Measurements from ENCODE around the gene PRKD2.
"Not testable (repeated sequence)": the region's sequence is repeated elsewhere in the genome, so short reads cannot be mapped to it uniquely, and the experiment has no call there.

PRKD2 gene

DNA sequence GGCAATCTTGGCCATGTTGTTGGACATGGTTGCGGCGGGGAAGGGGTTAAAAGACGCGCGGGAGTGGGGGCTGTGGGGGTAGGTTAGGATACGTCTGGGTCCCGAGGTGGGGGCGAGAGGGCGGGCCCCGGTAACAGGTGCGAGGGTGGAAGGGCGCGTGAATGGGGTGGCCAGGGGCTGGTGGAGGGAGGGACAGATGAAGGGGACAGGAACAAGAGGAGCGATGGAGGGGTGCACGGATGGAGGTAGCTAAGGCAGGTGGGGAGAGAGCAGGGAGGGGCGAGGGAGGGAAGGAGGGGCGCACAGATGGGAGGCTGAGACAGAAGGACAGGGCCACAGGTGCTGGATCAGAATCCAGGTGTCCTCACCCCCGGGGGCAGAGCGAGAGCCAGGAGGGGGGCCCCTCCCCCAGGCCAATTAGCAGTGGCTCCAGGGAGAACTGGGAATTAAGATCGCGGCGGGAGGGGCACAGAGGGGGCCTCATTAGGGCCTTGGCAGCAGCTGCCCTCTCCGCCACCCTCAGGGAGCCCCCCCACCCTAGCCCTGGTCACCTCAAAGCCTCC is 82.2 kb downstream of the PRKD2 start:
- Mint-ChIP-seq H3K9me3 (no peaks in the 10 kb centered on the region), H3K4me3 (peak overlapping the region; percentile 60), H3K27ac (no peak overlapping the region), H3K27me3 (no peaks in the 10 kb centered on the region), H3K4me1 (ENCODE audit: low read depth) (peaks cover 22% of the 10 kb centered on the region), H3K36me3 (ENCODE audit: low read depth) (no peaks in the 10 kb centered on the region)
- no peak for DNase-seq

DNA sequence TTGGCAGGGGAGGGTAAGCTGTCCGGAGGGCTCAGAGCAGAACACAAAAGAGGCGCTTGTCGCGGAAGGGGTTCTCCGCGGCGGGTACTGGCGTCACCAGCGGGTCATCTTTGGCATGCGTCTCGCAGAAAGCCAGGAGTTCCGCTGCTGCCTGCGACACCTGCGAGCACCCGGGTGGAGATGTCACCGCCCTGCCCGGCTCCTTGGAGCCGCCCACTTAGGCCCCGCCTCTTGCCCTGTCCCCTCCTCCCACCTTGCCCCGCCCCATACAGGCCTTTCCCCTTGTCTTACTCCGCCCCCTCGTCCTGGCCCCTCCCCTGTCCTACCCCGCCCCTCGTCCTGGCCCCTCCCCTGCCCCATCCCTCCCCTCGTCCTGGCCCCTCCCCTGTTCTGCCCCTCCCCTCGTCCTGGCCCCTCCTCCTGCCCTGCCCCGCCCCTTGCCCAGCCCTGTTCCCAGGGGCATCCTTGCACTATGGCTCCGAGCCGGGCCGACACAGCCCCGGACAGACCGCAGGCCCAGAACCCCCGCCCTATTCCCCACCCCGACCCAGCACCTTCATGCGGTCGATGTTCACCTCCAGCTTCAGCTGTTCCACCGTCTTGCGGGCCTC is 82.8 kb downstream of the PRKD2 start:
- Mint-ChIP-seq H3K9me3 (no peaks in the 10 kb centered on the region), H3K4me1 (ENCODE audit: low read depth) (peaks cover 20% of the 10 kb centered on the region), H3K36me3 (ENCODE audit: low read depth) (no peaks in the 10 kb centered on the region), H3K27ac (peak overlapping the region; percentile 72), H3K27me3 (no peaks in the 10 kb centered on the region), H3K4me3 (peak overlapping the region; percentile 75)
- DNase-seq, result peak; percentile 97

DNA sequence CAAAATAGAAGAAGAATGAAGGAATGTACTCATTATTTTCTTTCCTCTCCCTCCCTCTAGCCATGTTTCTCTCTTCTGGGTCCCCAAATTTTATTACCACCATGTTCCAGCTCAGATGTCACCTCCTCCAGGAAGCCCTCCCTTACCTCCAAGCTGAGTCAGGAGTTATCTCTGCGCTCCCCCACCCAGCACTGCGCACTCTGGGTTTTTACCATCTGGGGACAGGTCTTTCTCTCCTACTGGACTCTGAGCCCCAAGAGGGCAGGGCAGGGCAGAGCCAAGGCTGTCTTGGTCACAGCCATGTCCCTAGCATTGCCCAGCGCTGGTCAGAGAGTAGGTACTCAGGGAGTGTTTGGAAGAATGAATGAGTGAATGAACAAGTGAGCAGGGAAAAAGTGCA is 83.8 kb downstream of the PRKD2 start:
- H3K27me3 Mint-ChIP-seq, result no peaks in the 10 kb centered on the region
- no peaks in the 10 kb centered on the region for H3K9me3 Mint-ChIP-seq
- H3K4me3 Mint-ChIP-seq, result peak overlapping the region; percentile 75
- H3K36me3 Mint-ChIP-seq (ENCODE audit: low read depth), result no peaks in the 10 kb centered on the region
- peak overlapping the region; percentile 72 for H3K27ac Mint-ChIP-seq
- no peak for DNase-seq
- peaks cover 23% of the 10 kb centered on the region for H3K4me1 Mint-ChIP-seq (ENCODE audit: low read depth)

DNA sequence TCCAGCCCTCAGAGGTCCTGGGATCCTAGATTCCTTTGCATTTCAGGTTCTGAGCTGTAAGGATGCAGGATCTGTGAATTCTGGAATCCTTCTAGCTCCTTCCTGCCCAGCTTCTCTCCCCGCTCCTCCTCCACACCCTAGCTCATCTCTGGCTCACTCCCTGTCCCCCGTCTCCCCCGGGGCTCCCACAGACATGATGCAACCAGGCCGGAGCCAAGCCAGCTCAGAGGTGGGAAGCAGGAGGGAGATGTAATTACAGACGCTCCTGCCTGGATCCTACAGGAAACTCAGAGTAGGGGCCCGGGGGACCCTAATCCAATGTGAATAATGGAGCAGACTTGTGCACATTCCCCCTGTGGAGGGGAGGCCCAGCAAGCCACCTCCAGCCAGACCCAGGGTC is 85.4 kb downstream of the PRKD2 start:
- DNase-seq, result no peak
- Mint-ChIP-seq H3K27me3 (no peaks in the 10 kb centered on the region), H3K36me3 (ENCODE audit: low read depth) (no peaks in the 10 kb centered on the region), H3K4me1 (ENCODE audit: low read depth) (peaks cover 24% of the 10 kb centered on the region), H3K27ac (no peak overlapping the region), H3K9me3 (no peaks in the 10 kb centered on the region), H3K4me3 (no peak overlapping the region)

DNA sequence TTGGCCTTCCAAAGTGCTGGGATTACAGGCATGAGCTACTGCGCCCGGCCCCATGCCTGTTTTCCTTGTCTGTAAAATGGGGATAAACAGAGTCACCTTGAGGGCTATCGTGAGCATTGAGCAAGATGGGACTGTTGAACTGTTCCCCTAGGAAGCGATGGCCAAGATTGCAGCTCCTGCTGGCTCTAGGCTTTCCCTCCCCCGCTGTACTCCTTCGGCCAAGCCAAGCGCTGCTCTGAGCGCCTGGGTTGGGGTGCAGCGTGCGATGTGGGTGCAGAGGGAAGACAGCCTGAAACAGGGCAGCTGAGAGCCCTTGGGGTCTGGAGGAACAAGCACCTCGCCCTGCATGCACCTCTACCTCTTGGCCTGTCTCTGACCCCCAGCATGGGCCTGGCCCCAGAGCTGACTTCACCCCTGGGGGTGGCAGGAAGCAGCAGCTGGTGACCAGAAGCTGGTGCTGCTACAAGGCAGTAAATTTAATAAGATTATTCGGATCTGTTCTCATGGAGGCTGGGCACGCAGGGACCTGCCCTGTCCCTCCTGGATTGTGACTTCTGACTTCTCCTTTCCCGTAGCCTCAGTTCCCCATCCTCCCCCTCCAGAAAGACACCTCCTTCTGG is 86.2 kb downstream of the PRKD2 start:
- Mint-ChIP-seq H3K27ac (no peak overlapping the region), H3K9me3 (no peaks in the 10 kb centered on the region), H3K36me3 (ENCODE audit: low read depth) (no peaks in the 10 kb centered on the region), H3K4me3 (no peak overlapping the region), H3K4me1 (ENCODE audit: low read depth) (peaks cover 22% of the 10 kb centered on the region), H3K27me3 (no peaks in the 10 kb centered on the region)
- no peak for DNase-seq

DNA sequence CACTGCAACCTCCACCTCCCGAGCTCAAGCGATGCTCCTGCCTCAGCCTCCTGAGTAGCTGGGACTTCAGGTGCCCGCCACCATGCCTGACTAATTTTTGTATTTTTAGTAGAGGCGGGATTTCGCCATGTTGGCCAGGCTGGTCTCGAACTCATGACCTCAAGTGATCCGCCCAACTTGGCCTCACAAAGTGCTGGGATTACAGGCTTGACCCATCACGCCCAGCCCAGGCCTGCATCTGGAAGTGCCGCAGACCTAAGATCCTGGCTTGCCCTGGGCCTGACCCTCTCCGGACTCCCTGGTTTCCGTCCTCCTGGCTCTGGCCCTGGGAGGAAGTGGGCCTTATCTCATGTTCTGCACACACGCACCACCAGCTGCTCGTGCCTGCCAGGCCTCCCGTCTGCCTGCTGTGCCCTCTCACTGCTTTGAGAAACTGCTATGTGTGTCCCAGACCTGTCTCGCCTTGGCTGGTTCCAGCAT is 87.3 kb downstream of the PRKD2 start:
- Mint-ChIP-seq H3K4me1 (ENCODE audit: low read depth) (peaks cover 28% of the 10 kb centered on the region), H3K9me3 (no peaks in the 10 kb centered on the region), H3K27ac (no peak overlapping the region), H3K4me3 (no peak overlapping the region), H3K36me3 (ENCODE audit: low read depth) (no peaks in the 10 kb centered on the region), H3K27me3 (no peaks in the 10 kb centered on the region)
- no peak for DNase-seq

DNA sequence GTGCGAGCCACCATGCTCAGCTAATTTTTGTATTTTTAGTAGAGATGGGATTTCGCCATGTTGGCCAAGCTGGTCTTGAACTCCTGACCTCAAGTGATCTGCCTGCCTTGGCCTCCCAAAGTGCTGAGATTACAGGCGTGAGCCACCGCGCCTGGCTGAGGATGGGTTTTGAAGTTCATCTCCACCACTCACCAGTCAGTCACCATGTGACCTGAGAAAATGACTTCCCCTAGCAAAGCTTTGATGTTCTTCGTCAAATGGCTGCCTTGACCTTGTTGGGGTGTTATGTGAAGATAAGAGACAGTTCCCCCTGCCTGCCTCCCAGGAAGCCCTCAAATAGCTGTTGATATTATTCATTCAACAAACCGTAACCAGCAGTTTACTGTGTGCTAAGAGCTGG is 87.9 kb downstream of the PRKD2 start:
- not testable (repeated sequence) for H3K27me3 Mint-ChIP-seq; H3K36me3 Mint-ChIP-seq (ENCODE audit: low read depth); H3K27ac Mint-ChIP-seq; DNase-seq; H3K4me3 Mint-ChIP-seq; H3K9me3 Mint-ChIP-seq
- H3K4me1 Mint-ChIP-seq (ENCODE audit: low read depth), result peaks cover 29% of the 10 kb centered on the region

DNA sequence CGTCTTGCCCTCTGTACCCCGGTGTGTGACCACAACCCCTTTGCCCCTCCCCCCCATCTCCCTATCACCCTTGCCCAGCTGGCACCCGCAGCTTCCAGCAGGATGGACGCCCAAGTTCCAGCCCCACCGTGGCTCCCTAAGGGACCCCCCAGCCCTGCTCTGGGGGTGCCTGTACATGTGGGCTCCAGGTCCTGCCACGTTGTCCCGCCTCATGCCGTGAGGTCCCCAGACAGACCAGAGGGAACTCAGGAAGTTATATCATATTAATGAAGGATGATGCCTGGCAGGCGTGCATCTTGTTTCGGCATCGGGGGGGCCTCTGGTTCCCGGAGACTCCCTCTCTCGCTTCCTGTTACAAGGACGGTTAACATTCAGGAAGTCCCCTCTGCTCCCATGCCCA is 90.5 kb downstream of the PRKD2 start:
- no peak overlapping the region for H3K4me3 Mint-ChIP-seq
- DNase-seq, result no peak
- H3K27me3 Mint-ChIP-seq, result no peaks in the 10 kb centered on the region
- no peaks in the 10 kb centered on the region for H3K9me3 Mint-ChIP-seq
- peaks cover 32% of the 10 kb centered on the region for H3K4me1 Mint-ChIP-seq (ENCODE audit: low read depth)
- H3K36me3 Mint-ChIP-seq (ENCODE audit: low read depth), result no peaks in the 10 kb centered on the region
- no peak overlapping the region for H3K27ac Mint-ChIP-seq

DNA sequence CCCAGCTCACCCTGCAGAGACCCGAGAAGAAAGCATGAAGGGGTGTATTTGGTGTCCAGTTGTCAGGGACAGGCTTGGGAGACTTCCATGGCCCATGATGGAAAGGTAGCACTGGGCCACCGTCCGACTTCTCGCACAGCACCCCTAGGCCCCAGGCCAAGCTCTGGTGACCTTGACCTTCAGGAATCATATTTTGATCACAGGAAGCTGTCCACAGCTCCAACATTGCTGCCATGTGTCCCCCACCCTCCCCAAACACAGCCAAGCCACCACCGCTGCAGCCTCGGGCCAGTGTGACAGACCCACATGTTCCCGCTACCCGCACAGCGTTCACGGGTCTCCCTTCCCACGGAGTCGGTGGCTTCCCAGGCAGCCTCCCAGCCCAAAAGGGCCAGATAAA is 91.2 kb downstream of the PRKD2 start:
- H3K36me3 Mint-ChIP-seq (ENCODE audit: low read depth), result no peaks in the 10 kb centered on the region
- H3K27me3 Mint-ChIP-seq, result no peaks in the 10 kb centered on the region
- peaks cover 40% of the 10 kb centered on the region for H3K4me1 Mint-ChIP-seq (ENCODE audit: low read depth)
- H3K9me3 Mint-ChIP-seq, result no peaks in the 10 kb centered on the region
- no peak for DNase-seq
- H3K4me3 Mint-ChIP-seq, result no peak overlapping the region
- H3K27ac Mint-ChIP-seq, result peak overlapping the region; percentile 86

DNA sequence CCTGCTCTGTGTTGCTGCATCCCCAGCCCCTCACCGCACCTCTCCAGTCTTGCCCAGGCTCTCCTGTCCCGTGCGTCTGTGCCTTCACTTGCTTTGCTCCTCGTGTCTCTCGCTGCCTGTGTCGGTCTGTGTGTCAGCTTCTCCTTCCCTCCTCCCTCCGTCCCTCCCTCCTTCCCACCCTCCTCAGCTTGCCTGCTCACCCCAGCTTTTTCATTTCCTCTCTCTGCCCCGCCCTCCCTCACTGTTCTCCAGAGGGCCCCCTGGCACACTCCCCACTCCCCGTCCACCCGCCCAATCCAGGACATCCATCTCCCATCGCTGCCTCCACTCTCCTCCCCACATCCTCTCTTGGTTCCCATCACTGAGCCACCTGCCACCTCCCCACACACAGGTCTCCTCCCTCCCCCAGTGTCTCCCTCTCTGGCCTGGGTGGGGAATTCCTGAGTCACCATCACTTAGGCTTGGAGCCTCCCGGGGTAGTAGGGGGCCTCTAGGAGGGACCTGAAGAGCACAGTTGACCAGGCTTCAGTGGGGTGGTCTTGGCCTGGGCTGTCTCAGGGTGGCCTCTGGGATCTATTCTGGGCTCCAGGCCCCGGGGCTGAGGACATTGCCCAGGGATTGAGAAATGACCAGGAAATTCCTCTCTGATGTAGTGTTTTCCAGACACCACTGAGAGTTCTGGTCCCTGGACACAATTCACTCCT is 91.8 kb downstream of the PRKD2 start, which contains the start of gene PTGIR:
TSS of gene PTGIR (minus strand) at position 132 of the 704 bp plus-strand sequence. CDS start 864 bp downstream, outside the sequence.
- Mint-ChIP-seq H3K27ac (peak within 1 kb of the TSS; percentile 86), H3K27me3 (no peaks in the 10 kb centered on the region), H3K4me3 (peak within 1 kb of the TSS; percentile 78), H3K4me1 (ENCODE audit: low read depth) (peaks cover 46% of the 10 kb centered on the region), H3K36me3 (ENCODE audit: low read depth) (no peaks in the 10 kb centered on the region), H3K9me3 (no peaks in the 10 kb centered on the region)
- DNase-seq, result peak; percentile 54
